ENCODE measurements around the gene LRRC28.
A peak's percentile ranks its signal among the peaks of the same experiment; 100 is the strongest.

The LRRC28 gene

GRCh38 chr15:99211926-99212325, 39.4 kb upstream of the LRRC28 start:
- no peak for TF ChIP-seq CTCF (IDR thresholded peaks at IDR 0.05; ENCODE audit: insufficient read depth, low read length, poor library complexity, severe bottlenecking)
- no peak for DNase-seq (ENCODE audit: extremely low read depth, insufficient read length)
- Histone ChIP-seq H3K4me3 (replicated peaks; ENCODE audit: low read depth, low read length) (no peak overlapping the region), H3K36me3 (ENCODE audit: control insufficient read depth, insufficient read depth, low read length) (no peaks in the 10 kb centered on the region), H3K27me3 (replicated peaks; ENCODE audit: control insufficient read depth, insufficient read depth, low read length) (no peaks in the 10 kb centered on the region)

GRCh38 chr15:99212406-99212805, 38.9 kb upstream of the LRRC28 start:
- TF ChIP-seq CTCF (IDR thresholded peaks at IDR 0.05; ENCODE audit: insufficient read depth, low read length, poor library complexity, severe bottlenecking) = no peak
- no peaks in the 10 kb centered on the region for H3K27me3 ChIP-seq (replicated peaks; ENCODE audit: control insufficient read depth, insufficient read depth, low read length)
- DNase-seq (ENCODE audit: extremely low read depth, insufficient read length) = no peak
- no peaks in the 10 kb centered on the region for H3K36me3 ChIP-seq (ENCODE audit: control insufficient read depth, insufficient read depth, low read length)
- H3K4me3 ChIP-seq (replicated peaks; ENCODE audit: low read depth, low read length) = no peak overlapping the region

- no peak for DNase-seq (ENCODE audit: extremely low read depth, insufficient read length)
- H3K36me3 ChIP-seq (ENCODE audit: control insufficient read depth, insufficient read depth, low read length) = no peaks in the 10 kb centered on the region
- H3K27me3 ChIP-seq (replicated peaks; ENCODE audit: control insufficient read depth, insufficient read depth, low read length) = no peaks in the 10 kb centered on the region
- peak; percentile 84 for TF ChIP-seq CTCF (IDR thresholded peaks at IDR 0.05; ENCODE audit: insufficient read depth, low read length, poor library complexity, severe bottlenecking)
- H3K4me3 ChIP-seq (replicated peaks; ENCODE audit: low read depth, low read length) = no peak overlapping the region
These were observed 38.0 kb upstream of the LRRC28 start for GRCh38 chr15:99213187-99213811.

GRCh38 chr15:99224372-99225214, 26.7 kb upstream of the LRRC28 start:
- no peaks in the 10 kb centered on the region for H3K36me3 ChIP-seq (ENCODE audit: control insufficient read depth, insufficient read depth, low read length)
- TF ChIP-seq CTCF (IDR thresholded peaks at IDR 0.05; ENCODE audit: insufficient read depth, low read length, poor library complexity, severe bottlenecking) = no peak
- H3K27me3 ChIP-seq (replicated peaks; ENCODE audit: control insufficient read depth, insufficient read depth, low read length) = no peaks in the 10 kb centered on the region
- DNase-seq (ENCODE audit: extremely low read depth, insufficient read length) = no peak
- H3K4me3 ChIP-seq (replicated peaks; ENCODE audit: low read depth, low read length) = no peak overlapping the region

- Histone ChIP-seq H3K4me3 (replicated peaks; ENCODE audit: low read depth, low read length) (no peak overlapping the region), H3K27me3 (replicated peaks; ENCODE audit: control insufficient read depth, insufficient read depth, low read length) (no peaks in the 10 kb centered on the region), H3K36me3 (ENCODE audit: control insufficient read depth, insufficient read depth, low read length) (no peaks in the 10 kb centered on the region)
- no peak for TF ChIP-seq CTCF (IDR thresholded peaks at IDR 0.05; ENCODE audit: insufficient read depth, low read length, poor library complexity, severe bottlenecking)
- DNase-seq (ENCODE audit: extremely low read depth, insufficient read length) = no peak
These were observed 24.5 kb upstream of the LRRC28 start for GRCh38 chr15:99226802-99227201.

Measured in GM06990 (cell line).